A673 (cell line): ENCODE data around the gene TMPRSS2.

Experiments used
- CTCF ChIP-seq: fragments of 300-800, 200-600 bp; sonication (generic); conservative IDR thresholded peaks from 2 replicates; pipeline ENCODE4 v1.5.1; 2017; ENCODE audit warnings: low read depth, mild to moderate bottlenecking, antibody characterized with exemption, low read length, moderate library complexity, mixed read lengths
- EZH2 ChIP-seq: fragments of 200-600 bp; sonication (generic); IDR thresholded peaks from 2 replicates; pipeline ENCODE4 v1.6.1; 2017; ENCODE audit warnings: borderline replicate concordance, low read depth, mild to moderate bottlenecking, mixed read lengths, antibody characterized with exemption, low read length; ENCODE audit not compliant: poor library complexity, severe bottlenecking

GRCh38 chr21:41465176-41465781 is 42.7 kb downstream of the TMPRSS2 start:
- TF ChIP-seq CTCF (no peak), EZH2 (no peak)
